Subcutaneous adipose tissue (tissue), 4 donors: ENCODE results near the gene PTPRN2. TPM values are rescaled to one million over a fixed set of nuclear protein-coding genes. Genes with fewer than 3 reads are reported as not detected.

Source experiments
- total RNA-seq, 4 donors: library from RNA; depleted of rRNA; stranded (reverse); fragments of >200 nt; gene quantifications; one replicate each; pipeline ENCODE4 v1.1.0, GENCODE V29; 2016
- TF ChIP-seq, protein P1 (sequence below): fragments of 450-650 bp; IDR thresholded peaks from one replicate; pipeline ENCODE4 v1.5.1; 2016; ENCODE audit warnings: low read depth, mild to moderate bottlenecking, control low read depth, antibody characterized with exemption, moderate library complexity

PTPRN2 gene
- total RNA-seq, 4 donors from 2014 or later: 2.0 to 4.6 (median 3.7) TPM

DNA sequence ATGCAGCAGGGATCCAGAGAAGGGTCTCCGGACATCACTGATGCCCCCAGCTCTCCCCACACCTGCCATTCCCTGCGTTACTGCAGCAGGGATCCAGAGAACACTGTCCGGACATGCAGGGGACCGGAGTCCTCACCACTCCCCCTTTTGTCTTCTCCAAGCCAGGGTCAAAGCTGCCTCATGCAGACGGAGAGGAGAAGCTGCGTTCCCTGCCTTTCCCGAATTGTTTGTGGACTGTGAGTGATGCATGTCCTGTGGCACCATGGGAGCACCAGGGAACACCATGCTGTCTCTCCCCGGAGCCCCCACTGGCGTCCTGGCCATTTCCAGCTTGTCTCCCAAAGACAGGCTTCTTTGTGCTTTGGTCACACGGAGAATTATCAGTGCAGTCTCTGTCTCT, 599.7 kb downstream of the PTPRN2 start:
- TF ChIP-seq, protein P1, sequence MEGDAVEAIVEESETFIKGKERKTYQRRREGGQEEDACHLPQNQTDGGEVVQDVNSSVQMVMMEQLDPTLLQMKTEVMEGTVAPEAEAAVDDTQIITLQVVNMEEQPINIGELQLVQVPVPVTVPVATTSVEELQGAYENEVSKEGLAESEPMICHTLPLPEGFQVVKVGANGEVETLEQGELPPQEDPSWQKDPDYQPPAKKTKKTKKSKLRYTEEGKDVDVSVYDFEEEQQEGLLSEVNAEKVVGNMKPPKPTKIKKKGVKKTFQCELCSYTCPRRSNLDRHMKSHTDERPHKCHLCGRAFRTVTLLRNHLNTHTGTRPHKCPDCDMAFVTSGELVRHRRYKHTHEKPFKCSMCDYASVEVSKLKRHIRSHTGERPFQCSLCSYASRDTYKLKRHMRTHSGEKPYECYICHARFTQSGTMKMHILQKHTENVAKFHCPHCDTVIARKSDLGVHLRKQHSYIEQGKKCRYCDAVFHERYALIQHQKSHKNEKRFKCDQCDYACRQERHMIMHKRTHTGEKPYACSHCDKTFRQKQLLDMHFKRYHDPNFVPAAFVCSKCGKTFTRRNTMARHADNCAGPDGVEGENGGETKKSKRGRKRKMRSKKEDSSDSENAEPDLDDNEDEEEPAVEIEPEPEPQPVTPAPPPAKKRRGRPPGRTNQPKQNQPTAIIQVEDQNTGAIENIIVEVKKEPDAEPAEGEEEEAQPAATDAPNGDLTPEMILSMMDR: no peak

DNA sequence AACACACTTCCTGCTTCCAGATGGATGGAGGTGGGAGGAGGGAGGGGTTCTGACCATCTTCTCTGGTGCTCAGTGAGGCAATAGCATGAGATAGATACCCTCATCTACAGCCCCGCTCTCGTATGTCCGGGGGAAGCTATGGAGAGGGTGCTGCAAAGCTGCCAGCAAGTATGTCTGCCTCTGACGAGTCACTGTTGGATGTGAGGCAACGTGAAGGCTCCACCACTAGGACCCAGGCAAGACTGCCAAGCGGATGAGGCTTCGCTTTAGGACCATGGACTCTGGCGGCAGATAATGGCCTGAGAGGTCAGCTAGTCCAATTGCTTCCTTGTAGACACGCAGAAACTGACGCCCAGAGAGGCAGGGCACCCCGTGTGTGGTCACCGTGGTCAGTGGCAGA, 601.6 kb downstream of the PTPRN2 start:
- TF ChIP-seq, protein P1: no peak

DNA sequence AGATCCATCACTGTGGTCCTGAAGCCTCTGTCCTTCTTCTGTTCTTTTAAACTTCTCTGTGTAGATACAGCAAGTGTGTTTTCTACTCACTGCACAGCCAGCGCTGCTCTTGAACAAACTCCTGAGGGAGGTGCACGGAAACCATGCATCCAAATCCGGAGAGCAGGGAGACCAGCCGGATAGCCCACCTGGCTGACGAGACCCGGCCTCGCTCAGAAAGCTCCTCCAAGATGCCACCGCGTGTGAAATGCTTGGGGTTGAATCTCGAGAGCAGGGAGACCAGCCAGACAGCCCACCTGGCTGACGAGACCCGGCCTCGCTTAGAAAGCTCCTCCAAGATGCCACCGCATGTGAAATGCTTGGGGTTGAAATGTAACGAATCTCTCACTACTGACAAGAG, 602.0 kb downstream of the PTPRN2 start:
- TF ChIP-seq, protein P1: no peak

DNA sequence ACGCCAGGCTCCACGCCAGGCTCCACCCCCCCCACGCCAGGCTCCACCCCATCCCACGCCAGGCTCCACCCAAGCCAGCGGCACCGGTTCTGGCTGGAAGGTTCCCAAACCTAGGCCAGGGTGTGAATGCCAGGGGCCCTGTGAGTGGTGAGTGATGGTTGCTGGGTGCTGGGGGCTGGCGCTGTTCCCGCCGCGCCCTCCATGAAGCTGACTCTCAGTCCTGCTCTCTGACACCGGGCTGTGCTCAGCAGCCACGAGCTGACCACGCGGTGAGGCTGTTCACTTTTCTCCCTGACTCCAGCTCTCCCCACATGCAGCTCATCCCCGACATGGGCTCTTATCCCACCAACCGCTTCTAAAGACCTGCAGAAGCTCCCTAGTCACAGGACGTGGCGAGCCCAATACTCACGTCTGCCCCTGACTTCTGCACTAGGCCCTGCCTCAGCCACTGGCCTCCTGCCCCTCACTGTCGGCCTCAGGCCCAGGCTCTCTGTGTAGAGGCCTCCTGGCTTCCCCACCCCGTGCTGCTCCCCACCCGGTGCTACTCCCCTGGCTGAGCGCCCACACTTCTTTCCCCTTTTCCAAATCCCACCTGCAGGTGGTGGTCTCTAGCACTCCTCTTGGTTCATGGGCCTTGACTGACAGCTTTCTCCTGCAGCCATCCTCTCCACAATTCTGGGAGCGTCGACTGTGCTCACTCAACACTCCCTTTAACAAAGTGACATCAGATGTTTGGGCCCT, 603.0 kb downstream of the PTPRN2 start:
- TF ChIP-seq, protein P1: no peak

DNA sequence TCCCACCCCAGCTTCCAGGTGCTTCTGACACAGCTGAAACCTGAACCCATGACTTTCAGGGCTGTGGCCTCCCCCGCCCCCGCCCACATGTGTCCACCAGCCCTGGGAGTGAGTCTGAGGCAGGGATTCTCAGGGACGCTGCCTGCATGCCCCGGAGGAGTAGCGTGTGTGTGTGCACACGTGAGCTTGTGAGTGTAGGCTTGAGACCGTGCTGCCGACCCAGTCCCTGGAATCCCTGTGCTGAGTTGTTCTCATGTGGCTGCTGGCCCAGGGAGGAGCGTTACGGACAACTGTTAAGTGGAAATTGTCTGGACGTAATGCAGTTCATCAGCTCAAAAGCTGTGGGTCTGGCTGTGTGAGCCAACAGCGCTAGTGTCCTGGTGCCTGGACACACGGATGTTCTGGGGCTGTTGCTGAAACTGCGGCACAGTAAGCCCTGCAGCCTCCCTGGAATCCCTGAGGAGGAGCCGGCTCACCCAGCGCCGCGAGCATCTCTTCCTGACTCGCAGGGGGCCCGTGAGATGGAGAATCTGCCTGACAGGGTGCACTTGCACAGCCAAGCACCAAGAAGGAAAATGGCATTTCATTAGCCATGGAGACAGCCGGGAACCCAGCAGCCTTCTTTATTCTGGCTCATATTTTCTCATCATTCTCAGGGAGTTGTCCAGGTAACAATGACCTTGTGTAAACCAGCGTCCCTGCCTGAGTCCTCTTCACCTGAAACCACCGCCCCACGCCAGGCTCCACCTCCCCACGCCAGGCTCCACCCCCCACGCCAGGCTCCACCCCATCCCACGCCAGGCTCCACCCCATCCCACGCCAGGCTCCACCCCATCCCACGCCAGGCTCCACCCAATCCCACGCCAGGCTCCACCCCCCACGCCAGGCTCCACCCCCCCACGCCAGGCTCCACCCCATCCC, 603.9 kb downstream of the PTPRN2 start:
- TF ChIP-seq, protein P1: no peak

DNA sequence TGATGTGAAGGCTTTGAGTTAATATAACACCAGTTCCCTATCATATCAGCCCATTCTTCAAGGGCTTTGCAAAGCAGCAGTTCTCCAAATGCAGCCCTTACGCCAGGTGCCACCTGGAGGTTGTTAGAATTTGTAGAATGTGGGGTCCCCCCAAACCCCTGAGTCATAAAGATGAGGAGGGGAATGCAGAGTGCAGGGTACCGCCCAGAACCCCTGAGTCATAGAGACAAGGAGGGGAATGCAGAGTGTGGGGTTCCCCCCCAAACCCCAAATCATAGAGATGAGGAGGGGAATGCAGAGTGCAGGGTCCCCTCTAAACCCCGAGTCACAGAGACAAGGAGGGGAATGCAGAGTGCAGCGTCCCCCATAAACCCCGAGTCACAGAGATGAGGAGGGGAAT, 605.8 kb downstream of the PTPRN2 start:
- TF ChIP-seq, protein P1: no peak

DNA sequence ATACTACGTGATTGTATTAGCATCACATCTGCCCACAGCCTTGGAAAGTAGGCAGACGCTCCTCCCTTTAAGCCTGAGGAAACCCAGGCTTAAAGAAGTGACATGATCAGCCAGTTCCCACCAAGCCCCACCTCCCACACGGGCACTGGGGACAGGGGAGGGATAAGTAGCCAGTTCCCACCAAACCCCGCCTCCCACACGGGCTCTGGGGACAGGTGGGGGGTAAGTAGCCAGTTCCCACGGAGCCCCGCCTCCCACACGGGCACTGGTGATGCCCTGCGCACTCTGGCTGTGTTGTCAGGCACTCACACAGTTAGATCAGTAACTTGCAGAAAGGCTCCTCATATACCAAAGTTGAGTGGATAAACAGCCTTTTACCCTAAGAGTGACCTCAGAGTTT, 606.8 kb downstream of the PTPRN2 start:
- TF ChIP-seq, protein P1: no peak
